ENCODE measurements around the gene ABCA12.

DNA sequence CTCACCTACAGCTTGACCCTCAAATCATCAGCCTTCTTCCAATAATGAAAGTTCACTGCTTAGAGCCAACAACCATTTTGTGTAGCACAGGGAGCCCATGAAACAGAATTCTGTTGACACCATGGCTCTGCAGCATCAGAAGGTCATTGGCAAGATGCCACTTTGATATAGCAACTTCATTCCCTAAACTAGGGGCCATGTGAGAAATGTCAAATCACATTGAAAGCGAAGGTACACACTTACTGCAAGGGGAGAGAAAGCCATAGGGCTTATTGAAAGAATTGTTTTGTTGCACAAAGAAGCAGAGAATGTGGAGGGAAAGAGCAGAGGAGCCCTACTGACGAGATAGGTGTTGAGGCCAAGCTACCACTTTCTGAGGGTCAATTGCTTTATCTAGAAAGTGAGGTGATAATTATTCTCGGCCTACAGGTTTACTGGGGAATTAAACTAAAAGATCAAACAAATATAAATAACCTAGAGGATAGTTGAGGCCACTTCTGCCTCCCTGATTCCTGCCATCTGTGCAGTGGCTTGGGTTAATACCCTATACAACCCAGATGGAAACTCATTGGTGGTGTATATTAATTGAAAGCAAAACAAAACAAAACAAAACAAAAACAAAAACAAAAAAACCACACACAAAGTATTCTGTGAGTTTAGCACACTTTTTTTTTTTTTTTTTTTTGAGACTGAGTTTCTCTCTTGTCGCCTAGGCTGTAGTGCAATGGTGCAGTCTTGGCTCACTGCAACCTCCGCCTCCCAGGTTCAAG lies 5.9 kb upstream of the ABCA12 start:
- TF ChIP-seq, protein P1, sequence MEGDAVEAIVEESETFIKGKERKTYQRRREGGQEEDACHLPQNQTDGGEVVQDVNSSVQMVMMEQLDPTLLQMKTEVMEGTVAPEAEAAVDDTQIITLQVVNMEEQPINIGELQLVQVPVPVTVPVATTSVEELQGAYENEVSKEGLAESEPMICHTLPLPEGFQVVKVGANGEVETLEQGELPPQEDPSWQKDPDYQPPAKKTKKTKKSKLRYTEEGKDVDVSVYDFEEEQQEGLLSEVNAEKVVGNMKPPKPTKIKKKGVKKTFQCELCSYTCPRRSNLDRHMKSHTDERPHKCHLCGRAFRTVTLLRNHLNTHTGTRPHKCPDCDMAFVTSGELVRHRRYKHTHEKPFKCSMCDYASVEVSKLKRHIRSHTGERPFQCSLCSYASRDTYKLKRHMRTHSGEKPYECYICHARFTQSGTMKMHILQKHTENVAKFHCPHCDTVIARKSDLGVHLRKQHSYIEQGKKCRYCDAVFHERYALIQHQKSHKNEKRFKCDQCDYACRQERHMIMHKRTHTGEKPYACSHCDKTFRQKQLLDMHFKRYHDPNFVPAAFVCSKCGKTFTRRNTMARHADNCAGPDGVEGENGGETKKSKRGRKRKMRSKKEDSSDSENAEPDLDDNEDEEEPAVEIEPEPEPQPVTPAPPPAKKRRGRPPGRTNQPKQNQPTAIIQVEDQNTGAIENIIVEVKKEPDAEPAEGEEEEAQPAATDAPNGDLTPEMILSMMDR (IDR thresholded peaks at IDR 0.05; ENCODE audit: low read depth, low read length), result no peak
- TF ChIP-seq MYC (IDR thresholded peaks at IDR 0.05; ENCODE audit: low read depth, low read length), result no peak
- TF ChIP-seq POLR2A (IDR thresholded peaks at IDR 0.05; ENCODE audit: extremely low read depth, insufficient read length), result no peak

All from NB4 (cell line).